IMR-90 (cell line): ENCODE measurements around the gene PLN. TPM values are rescaled to one million over a fixed set of nuclear protein-coding genes. Genes with fewer than 3 reads are reported as not detected.
A peak's percentile ranks its signal among the peaks of the same experiment; 100 is the strongest.

Source experiments
- ATAC-seq: fragments of 200-7000 bp; cut with Tn5 transposase; 2 replicates; pipeline ENCODE4 v1.9.1; 2020; ENCODE audit warnings: low read depth, mild to moderate bottlenecking, moderate library complexity
- BruUV-seq: library from RNA; stranded (reverse); fragments of 400-500 nt; replicated peaks from 2 replicates; lab custom pipeline; 2021; lab: Mats Ljungman, UMichigan
- CTCF ChIA-PET: fragments of 300-600 bp; formaldehyde crosslinking; extraction: SDS; loops from one replicate; lab custom pipeline; 2021; ENCODE audit warnings: antibody characterized with exemption; lab: Yijun Ruan, JAX
- POLR2A ChIA-PET: fragments of 300-600 bp; sonication (Branson Sonifier 250); formaldehyde crosslinking; loops from one replicate; lab custom pipeline; 2022; ENCODE audit warnings: antibody characterized with exemption; ENCODE audit not compliant: unreplicated experiment; lab: Charles Lee
- DNase-seq: peaks from one replicate; pipeline ENCODE4 v3.0.0; 2013
- H2AFZ ChIP-seq: replicated peaks from 2 replicates; pipeline ENCODE3; 2013; ENCODE audit warnings: low read length, mild to moderate bottlenecking; ENCODE audit not compliant: poor library complexity
- H2AK5ac ChIP-seq: 2 replicates; pipeline ENCODE4 v1.6.1; 2013; ENCODE audit warnings: low read depth, low read length, inconsistent platforms
- H2AK9ac ChIP-seq: replicated peaks from 2 replicates; pipeline ENCODE3; 2013; ENCODE audit warnings: mild to moderate bottlenecking, low read depth, low read length, moderate library complexity; ENCODE audit not compliant: poor library complexity
- H2BK120ac ChIP-seq: 2 replicates; pipeline ENCODE4 v1.6.1; 2013; ENCODE audit warnings: low read depth, low read length, inconsistent platforms
- H2BK15ac ChIP-seq: 3 replicates; pipeline ENCODE4 v1.6.1; 2013; ENCODE audit warnings: low read depth, low read length, inconsistent platforms
- H2BK20ac ChIP-seq: 2 replicates; pipeline ENCODE4 v1.6.1; 2013; ENCODE audit warnings: low read depth, mild to moderate bottlenecking, inconsistent platforms, low read length, moderate library complexity
- H2BK5ac ChIP-seq: 2 replicates; pipeline ENCODE4 v1.6.1; 2013; ENCODE audit warnings: mild to moderate bottlenecking, low read depth, low read length, inconsistent platforms; ENCODE audit not compliant: poor library complexity, severe bottlenecking
- H3K14ac ChIP-seq: replicated peaks from 2 replicates; pipeline ENCODE4 v1.6.1; 2013; ENCODE audit warnings: low read depth, low read length, inconsistent platforms
- H3K18ac ChIP-seq: 2 replicates; pipeline ENCODE4 v1.6.1; 2013; ENCODE audit warnings: low read depth, low read length, control low read depth
- H3K23ac ChIP-seq: 2 replicates; pipeline ENCODE4 v1.6.1; 2013; ENCODE audit warnings: low read depth, low read length, inconsistent platforms
- H3K27ac ChIP-seq: 2 replicates; pipeline ENCODE4 v1.5.1; 2013; ENCODE audit warnings: mild to moderate bottlenecking, control low read depth, low read length; ENCODE audit not compliant: insufficient read depth
- H3K27me3 ChIP-seq: 2 replicates; pipeline ENCODE4 v1.6.1; 2013; ENCODE audit warnings: low read length; ENCODE audit not compliant: control insufficient read depth, insufficient read depth
- H3K36me3 ChIP-seq: 2 replicates; pipeline ENCODE4 v1.6.1; 2013; ENCODE audit warnings: low read length, mixed read lengths; ENCODE audit not compliant: control insufficient read depth, insufficient read depth
- H3K4ac ChIP-seq: 2 replicates; pipeline ENCODE4 v1.6.1; 2013; ENCODE audit warnings: low read depth, low read length, inconsistent platforms
- H3K4me1 ChIP-seq: 2 replicates; pipeline ENCODE4 v1.6.1; 2013; ENCODE audit warnings: low read length, mixed read lengths; ENCODE audit not compliant: control insufficient read depth, insufficient read depth
- H3K4me2 ChIP-seq: 2 replicates; pipeline ENCODE4 v1.6.1; 2013; ENCODE audit warnings: low read depth, mild to moderate bottlenecking, control low read depth, low read length, moderate library complexity
- H3K4me3 ChIP-seq: 2 replicates; pipeline ENCODE4 v1.5.1; 2013; ENCODE audit warnings: low read depth, mild to moderate bottlenecking, control low read depth, low read length, moderate library complexity; ENCODE audit not compliant: insufficient read depth
- H3K56ac ChIP-seq: 2 replicates; pipeline ENCODE4 v1.6.1; 2013; ENCODE audit warnings: low read length, inconsistent platforms; ENCODE audit not compliant: insufficient read depth; ENCODE audit errors: extremely low read depth
- H3K79me1 ChIP-seq, 2 experiments: 2 replicates each; pipeline ENCODE4 v1.6.1; 2013; ENCODE audit warnings: low read length in 2 of 2, inconsistent platforms in 1 of 2, low read depth in 1 of 2
- H3K9ac ChIP-seq: 2 replicates; pipeline ENCODE4 v1.6.1; 2013; ENCODE audit warnings: low read depth, low read length, control low read depth
- H3K9me1 ChIP-seq: 2 replicates; pipeline ENCODE4 v1.6.1; 2013; ENCODE audit warnings: low read length, inconsistent platforms; ENCODE audit not compliant: insufficient read depth
- H3K9me3 ChIP-seq: 2 replicates; pipeline ENCODE4 v1.6.1; 2013; ENCODE audit warnings: low read length; ENCODE audit not compliant: control insufficient read depth, insufficient read depth
- H4K20me1 ChIP-seq: 2 replicates; pipeline ENCODE4 v1.6.1; 2013; ENCODE audit warnings: low read length, inconsistent platforms; ENCODE audit not compliant: insufficient read depth
- H4K5ac ChIP-seq: 2 replicates; pipeline ENCODE4 v1.6.1; 2013; ENCODE audit warnings: mild to moderate bottlenecking, low read depth, low read length, control low read depth
- H4K8ac ChIP-seq, 2 experiments: 2 replicates each; pipeline ENCODE4 v1.6.1; 2013; ENCODE audit warnings: low read depth in 2 of 2, low read length in 2 of 2, control low read depth in 1 of 2, inconsistent platforms in 1 of 2
- H4K91ac ChIP-seq: 2 replicates; pipeline ENCODE4 v1.6.1; 2013; ENCODE audit warnings: low read depth, low read length, inconsistent platforms; ENCODE audit not compliant: insufficient read depth
- CHD1 ChIP-seq: IDR thresholded peaks from 2 replicates; pipeline ENCODE4 v1.6.1; 2012; ENCODE audit warnings: low read depth, low read length, improper control_type of control experiment
- MAFK ChIP-seq: IDR thresholded peaks from 2 replicates; pipeline ENCODE4 v1.6.1; 2012; ENCODE audit warnings: low read depth, low read length, improper control_type of control experiment
- POLR2A ChIP-seq: IDR thresholded peaks from 2 replicates; pipeline ENCODE4 v1.6.1; 2012; ENCODE audit warnings: mild to moderate bottlenecking, low read depth, low read length
- WGBS, 2 experiments: methylation state at CpG; one replicate each; pipeline versions ENCODE4 v1.1.5 to v1.1.7; 2013; ENCODE audit warnings: missing lambda C conversion rate in 2 of 2; ENCODE audit not compliant: insufficient read length in 1 of 2; ENCODE audit errors: extremely low coverage in 2 of 2; 5-methylcytosine and 5-hydroxymethylcytosine counted together
- dilution Hi-C: fragments of 300-500 bp; cut with HindIII; formaldehyde crosslinking; loops from one replicate; pipeline ENCODE4 v1.14.3; 2018; ENCODE audit warnings: low sequenced_read_pairs; ENCODE audit not compliant: unreplicated experiment
- in situ Hi-C: fragments of 300-500 bp; cut with MboI; formaldehyde crosslinking; loops from 3 replicates; pipeline ENCODE4 v1.14.3; 2019; ENCODE audit warnings: low sequenced_read_pairs, inconsistent platforms, mixed read lengths
- intact Hi-C: fragments of 100-400 bp; cut with micrococcal nuclease; formaldehyde crosslinking; loops from 2 replicates; pipeline ENCODE4 v1.10.0; 2022
- polyA plus RNA-seq, 3 experiments: library from polyadenylated mRNA; depleted of rRNA; stranded (reverse); fragments of >200 nt; gene quantifications; 2 replicates each; pipeline ENCODE4 v1.2.3, GENCODE V29; 2012; ENCODE audit warnings: low replicate concordance in 1 of 3
- total RNA-seq: library from RNA; depleted of rRNA; stranded (reverse); fragments of >200 nt; gene quantifications from 2 replicates; pipeline ENCODE4 v1.2.3, GENCODE V29; 2012

The PLN gene
- total and polyA plus RNA-seq, 2 of the 4 experiments (the other 2 are of a cell fraction) = under 0.01 TPM; not detected in 1

DNA sequence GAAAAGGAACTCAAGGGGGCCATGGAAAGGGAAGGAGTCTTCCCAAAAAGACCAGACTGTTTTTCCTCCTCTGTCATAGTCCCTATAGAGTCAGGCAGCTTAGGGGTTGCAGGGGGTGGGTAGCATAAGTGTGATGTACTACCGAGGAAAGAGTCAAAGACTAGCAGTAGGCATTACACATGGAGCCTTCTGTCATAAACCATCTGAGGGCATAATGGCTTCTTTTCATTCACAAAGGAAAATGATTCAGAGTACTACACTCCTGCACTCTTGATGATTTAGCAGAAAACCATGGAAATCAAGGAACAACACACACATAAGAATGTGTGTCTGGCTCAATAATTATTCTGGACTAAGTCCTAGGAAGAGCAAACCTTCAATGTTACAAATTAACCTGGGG lies 14.9 kb downstream of the PLN start:
- Histone ChIP-seq H4K20me1 (no peaks in the 10 kb centered on the region; the same call in 1 of the 2 replicates), H3K79me1 (peaks cover 10 to 20% of the 10 kb centered on the region in 2 experiments), H3K4ac (no peak overlapping the region), H2BK15ac (no peak overlapping the region), H2AK9ac (no peak overlapping the region), H3K56ac (no peak overlapping the region), H3K9me1 (peaks cover 3% of the 10 kb centered on the region; the same call in 1 of the 2 replicates), H3K9me3 (no peaks in the 10 kb centered on the region), H3K4me1 (peaks cover 3% of the 10 kb centered on the region), H3K9ac (no peak overlapping the region), H2AK5ac (no peak overlapping the region), H2BK20ac (no peak overlapping the region), H3K23ac (no peak overlapping the region), H3K14ac (no peak overlapping the region), H2BK120ac (no peak overlapping the region), H4K5ac (no peak overlapping the region), H3K18ac (no peak overlapping the region; the same call in 1 of the 2 replicates), H3K27me3 (no peaks in the 10 kb centered on the region), H4K91ac (no peak overlapping the region), H3K36me3 (peaks cover 7% of the 10 kb centered on the region; the same call in 1 of the 2 replicates), H2BK5ac (no peak overlapping the region), H2AFZ (no peak overlapping the region), H3K4me2 (no peak overlapping the region), H4K8ac (no peak overlapping the region; a peak in 1 of 4 replicates), H3K4me3 (no peak overlapping the region), H3K27ac (no peak overlapping the region)
- in situ Hi-C loops = no loop called here
- DNase-seq (peak; percentile 69), ATAC-seq (peak; percentile 59)
- dilution Hi-C loops = no loop called here
- intact Hi-C loops = no loop called here
- ChIA-PET CTCF (no interaction called here), POLR2A (interaction anchor here (0.5 kb wide), 1 partner anchor 11 kb away, joined by 3 read pairs; no protein-coding TSS in a partner anchor)
- WGBS, 2 experiments = no CpG with 5 or more reads among the region's 1 CpG
- no TSS peak for BruUV-seq
- TF ChIP-seq CHD1 (no peak), POLR2A (no peak), MAFK (peak; percentile 32; the same call in 1 of the 2 replicates)
